Measurements from ENCODE around the gene TKT.

The TKT gene

DNA sequence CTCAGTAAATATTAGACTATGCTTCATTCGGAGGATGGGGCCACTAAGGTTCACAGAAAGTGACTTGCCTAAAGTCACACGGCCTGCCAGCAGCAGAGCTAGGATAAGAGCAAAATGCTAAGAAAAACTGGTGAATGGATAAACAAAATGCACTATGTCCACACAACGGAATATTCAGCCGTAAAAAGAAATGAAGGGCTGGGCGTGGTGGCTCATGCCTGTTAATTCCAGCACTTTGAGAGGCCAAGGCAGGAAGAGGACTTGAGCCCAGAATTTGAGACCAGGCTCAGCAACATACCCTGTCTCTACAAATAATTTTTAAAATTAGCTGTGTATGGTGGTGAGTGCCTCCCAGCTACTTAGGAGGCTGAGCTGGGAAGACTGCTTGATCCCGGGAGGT, 7.7 kb downstream of the TKT start:
- TF ChIP-seq, protein P1, sequence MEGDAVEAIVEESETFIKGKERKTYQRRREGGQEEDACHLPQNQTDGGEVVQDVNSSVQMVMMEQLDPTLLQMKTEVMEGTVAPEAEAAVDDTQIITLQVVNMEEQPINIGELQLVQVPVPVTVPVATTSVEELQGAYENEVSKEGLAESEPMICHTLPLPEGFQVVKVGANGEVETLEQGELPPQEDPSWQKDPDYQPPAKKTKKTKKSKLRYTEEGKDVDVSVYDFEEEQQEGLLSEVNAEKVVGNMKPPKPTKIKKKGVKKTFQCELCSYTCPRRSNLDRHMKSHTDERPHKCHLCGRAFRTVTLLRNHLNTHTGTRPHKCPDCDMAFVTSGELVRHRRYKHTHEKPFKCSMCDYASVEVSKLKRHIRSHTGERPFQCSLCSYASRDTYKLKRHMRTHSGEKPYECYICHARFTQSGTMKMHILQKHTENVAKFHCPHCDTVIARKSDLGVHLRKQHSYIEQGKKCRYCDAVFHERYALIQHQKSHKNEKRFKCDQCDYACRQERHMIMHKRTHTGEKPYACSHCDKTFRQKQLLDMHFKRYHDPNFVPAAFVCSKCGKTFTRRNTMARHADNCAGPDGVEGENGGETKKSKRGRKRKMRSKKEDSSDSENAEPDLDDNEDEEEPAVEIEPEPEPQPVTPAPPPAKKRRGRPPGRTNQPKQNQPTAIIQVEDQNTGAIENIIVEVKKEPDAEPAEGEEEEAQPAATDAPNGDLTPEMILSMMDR (IDR thresholded peaks at IDR 0.05; ENCODE audit: insufficient read depth, missing control alignments) = no peak
- FAIRE-seq (no peak), DNase-seq (ENCODE audit: insufficient read length, low spot score) (no peak)

DNA sequence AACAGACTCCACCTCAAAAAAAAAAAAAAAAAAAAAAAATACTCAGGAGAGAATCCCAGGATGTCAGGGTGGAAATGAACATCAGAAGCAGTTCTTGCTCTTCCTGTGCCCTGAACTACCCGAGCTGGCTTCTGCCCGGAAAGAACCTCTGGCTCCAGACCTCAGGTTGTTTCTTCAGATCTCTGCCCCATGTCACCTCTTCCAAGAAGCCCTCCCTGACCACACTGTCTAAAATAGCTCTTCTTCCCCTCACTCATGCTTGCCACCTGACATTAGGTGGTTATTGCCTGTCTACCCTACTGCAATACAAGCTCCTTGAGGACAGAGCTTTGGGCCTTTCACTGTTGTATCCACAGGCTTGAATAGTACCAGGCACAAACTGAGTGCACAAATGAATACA, 8.2 kb downstream of the TKT start:
- DNase-seq (ENCODE audit: insufficient read length, low spot score) = no peak
- no peak for FAIRE-seq
- TF ChIP-seq, protein P1 (IDR thresholded peaks at IDR 0.05; ENCODE audit: insufficient read depth, missing control alignments) = no peak

DNA sequence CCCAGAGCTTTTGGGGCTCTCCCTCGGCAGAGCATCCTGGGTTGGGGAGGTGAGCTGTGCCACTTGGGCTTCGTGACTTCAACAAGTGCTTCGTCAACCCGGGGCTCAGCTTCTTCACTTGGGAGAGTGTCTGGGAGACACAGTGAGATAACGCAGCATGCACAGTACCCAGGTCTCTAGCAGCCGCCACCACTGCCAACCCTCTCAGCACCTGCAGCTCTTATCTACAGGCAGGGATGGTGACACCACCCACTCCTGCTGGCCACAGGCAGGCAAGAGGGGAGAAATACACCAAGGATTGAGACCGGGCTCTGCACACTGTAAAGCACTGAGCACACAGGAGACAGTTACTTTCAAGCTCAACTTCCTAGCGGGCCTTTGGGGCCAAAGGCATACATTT, 11.6 kb downstream of the TKT start:
- FAIRE-seq = no peak
- TF ChIP-seq, protein P1 (IDR thresholded peaks at IDR 0.05; ENCODE audit: insufficient read depth, missing control alignments) = no peak
- no peak for DNase-seq (ENCODE audit: insufficient read length, low spot score)

DNA sequence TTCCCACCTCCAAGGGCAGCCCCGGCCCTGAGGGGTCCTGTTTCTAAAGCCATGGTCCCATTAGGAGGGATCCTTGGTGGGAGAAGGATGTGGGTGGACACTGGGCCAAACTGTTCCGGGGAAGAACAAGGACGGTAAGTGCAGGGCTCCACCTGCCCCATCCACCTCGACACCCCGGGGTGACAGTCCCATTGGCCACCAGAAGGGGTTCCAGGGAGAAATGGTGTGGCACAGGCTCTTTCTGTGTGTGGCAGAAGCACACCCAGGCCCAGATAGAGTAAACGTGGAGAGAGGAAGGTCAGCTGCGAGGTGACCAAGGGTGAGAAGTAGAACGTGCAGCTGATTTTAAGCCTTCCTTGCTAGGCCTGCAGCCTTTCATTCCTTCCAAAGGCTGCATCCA, 12.0 kb downstream of the TKT start:
- TF ChIP-seq, protein P1 (IDR thresholded peaks at IDR 0.05; ENCODE audit: insufficient read depth, missing control alignments) = no peak
- no peak for FAIRE-seq
- no peak for DNase-seq (ENCODE audit: insufficient read length, low spot score)

DNA sequence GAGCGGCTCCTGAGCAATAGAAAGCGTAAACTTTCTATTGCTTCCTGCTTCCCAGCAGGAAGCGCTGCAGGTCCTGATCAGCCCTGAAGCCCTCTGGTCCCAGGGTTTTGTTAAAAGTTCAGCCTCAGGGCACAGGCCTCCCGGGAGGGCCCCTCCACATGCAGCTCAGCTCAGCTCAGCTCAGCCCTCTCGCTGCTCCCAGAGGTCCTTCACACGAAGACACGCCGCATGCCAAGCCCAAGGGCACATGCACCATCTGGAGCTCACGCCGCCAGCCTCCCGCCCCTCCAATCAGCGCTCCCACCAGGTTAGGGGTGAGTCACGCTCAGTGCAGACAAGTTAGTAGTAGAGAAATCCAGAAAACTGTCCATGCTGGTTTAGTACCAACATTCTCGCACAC, 12.7 kb downstream of the TKT start:
- DNase-seq (ENCODE audit: insufficient read length, low spot score) (no peak), FAIRE-seq (no peak)
- TF ChIP-seq, protein P1 (IDR thresholded peaks at IDR 0.05; ENCODE audit: insufficient read depth, missing control alignments) = peak; percentile 23

DNA sequence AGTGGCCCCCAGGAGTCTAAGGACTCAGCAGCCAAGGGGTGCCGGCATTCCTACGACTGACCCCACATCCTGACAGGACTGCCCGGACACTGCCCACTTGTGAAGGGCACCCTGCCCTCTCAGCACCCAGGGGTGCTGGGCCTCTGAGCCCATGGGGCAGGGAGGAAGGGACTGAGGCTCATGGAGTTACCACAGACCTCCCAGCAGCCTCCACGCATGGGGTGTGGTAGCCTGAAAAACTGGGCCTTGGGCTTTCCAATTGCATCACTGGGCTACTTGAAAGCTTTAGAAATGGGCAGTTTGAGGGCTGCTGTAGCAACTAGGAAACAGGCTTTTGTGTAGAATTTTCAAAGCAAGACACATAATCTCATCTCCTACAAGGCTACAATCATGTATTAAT, 13.2 kb downstream of the TKT start:
- DNase-seq (ENCODE audit: insufficient read length, low spot score) = no peak
- FAIRE-seq = no peak
- TF ChIP-seq, protein P1 (IDR thresholded peaks at IDR 0.05; ENCODE audit: insufficient read depth, missing control alignments) = no peak

DNA sequence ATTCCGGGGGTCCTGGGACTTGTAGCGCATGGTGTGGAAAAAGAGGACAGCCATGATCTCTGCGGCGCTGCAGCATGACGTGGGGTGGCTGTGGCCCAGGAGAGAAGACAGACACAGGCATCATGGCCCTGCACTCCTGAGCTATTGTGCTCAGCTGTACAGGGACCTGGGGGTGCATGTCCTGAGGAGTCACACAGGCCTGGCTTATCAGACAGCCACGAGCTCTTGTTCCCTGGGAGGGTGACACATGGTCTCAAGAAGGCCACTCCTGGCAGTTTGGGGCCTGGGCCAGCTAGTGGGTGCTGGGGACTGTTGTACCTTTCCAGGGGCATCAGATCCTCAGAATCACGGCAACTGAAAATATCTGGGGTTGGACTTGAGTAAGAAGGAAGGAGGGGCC, 13.7 kb downstream of the TKT start:
- TF ChIP-seq, protein P1 (IDR thresholded peaks at IDR 0.05; ENCODE audit: insufficient read depth, missing control alignments) = no peak
- DNase-seq (ENCODE audit: insufficient read length, low spot score) = no peak

More for the DNA sequence above, 13.7 kb downstream of the TKT start:
- FAIRE-seq = no peak

Measured in D721Med (cell line).